C4-2B (cell line): Measurements from ENCODE around the gene SSH2.

Experiments used
- H3K27ac ChIP-seq: fragments of 450-650 bp; 2 replicates; pipeline ENCODE4 v1.5.1; 2017
- ZFX ChIP-seq: fragments of 450-650 bp; IDR thresholded peaks from 2 replicates; pipeline ENCODE4 v1.6.1; 2017
- TF ChIP-seq, protein P1 (sequence below): fragments of 450-650 bp; conservative IDR thresholded peaks from 2 replicates; pipeline ENCODE4 v1.5.1; 2017; ENCODE audit warnings: mild to moderate bottlenecking

Gene SSH2

GRCh38 chr17:29776026-29776425 lies 154.0 kb downstream of the SSH2 start:
- TF ChIP-seq ZFX, result no peak
- TF ChIP-seq, protein P1, sequence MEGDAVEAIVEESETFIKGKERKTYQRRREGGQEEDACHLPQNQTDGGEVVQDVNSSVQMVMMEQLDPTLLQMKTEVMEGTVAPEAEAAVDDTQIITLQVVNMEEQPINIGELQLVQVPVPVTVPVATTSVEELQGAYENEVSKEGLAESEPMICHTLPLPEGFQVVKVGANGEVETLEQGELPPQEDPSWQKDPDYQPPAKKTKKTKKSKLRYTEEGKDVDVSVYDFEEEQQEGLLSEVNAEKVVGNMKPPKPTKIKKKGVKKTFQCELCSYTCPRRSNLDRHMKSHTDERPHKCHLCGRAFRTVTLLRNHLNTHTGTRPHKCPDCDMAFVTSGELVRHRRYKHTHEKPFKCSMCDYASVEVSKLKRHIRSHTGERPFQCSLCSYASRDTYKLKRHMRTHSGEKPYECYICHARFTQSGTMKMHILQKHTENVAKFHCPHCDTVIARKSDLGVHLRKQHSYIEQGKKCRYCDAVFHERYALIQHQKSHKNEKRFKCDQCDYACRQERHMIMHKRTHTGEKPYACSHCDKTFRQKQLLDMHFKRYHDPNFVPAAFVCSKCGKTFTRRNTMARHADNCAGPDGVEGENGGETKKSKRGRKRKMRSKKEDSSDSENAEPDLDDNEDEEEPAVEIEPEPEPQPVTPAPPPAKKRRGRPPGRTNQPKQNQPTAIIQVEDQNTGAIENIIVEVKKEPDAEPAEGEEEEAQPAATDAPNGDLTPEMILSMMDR, result no peak
- no peak overlapping the region for H3K27ac ChIP-seq

GRCh38 chr17:29772981-29773380 lies 157.0 kb downstream of the SSH2 start:
- TF ChIP-seq ZFX, result no peak
- TF ChIP-seq, protein P1, result no peak
- H3K27ac ChIP-seq, result no peak overlapping the region

DNA sequence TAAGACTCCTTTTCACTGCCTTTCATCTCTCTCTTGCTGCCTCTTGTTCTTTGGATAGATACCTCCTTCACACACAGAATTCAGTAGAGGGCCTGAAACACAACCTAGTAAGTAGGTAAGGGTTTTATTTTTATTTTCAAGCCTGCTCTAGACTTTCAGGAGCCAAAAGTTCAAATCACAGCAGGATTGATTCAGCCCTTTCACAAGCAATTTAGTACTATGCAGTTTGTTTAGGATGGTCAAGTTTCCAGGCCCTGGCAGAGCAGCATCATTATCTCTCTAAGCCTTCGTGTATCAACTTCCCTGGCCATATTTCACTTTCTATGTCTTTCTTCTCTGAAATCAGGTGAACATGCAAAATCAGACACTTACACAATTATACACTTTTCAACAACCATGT lies 158.5 kb downstream of the SSH2 start:
- no peak overlapping the region for H3K27ac ChIP-seq
- TF ChIP-seq, protein P1, result 0 out of 2 replicates have a peak, but pooled peaks have one; percentile 5
- no peak for TF ChIP-seq ZFX

GRCh38 chr17:29769225-29769624 lies 160.8 kb downstream of the SSH2 start:
- TF ChIP-seq, protein P1, result no peak
- no peak for TF ChIP-seq ZFX

DNA sequence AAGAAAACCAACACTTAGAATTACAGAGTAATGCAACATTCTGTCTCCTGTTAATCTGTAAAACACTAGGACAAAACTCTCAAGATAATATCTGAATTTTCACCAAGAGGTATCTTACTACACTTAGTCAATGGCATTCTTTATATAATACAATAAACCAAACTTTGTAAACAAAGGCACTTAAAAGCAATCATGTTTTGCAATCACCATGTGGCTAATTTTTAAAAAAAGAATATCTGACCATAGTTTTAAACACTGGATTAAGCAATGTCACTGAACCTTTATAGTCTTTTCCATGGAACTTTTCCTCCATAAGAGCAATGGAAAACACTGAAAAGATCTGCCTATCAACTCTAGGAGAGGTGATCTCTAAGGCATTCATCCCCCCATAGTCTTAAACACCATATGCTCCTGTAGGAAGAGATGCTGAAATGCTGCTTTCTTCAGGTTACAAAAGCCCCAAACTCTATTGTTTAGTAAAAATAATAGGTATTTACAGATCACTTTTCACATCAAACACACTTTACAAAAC lies 163.2 kb downstream of the SSH2 start:
- TF ChIP-seq ZFX, result no peak
- TF ChIP-seq, protein P1, result no peak
- H3K27ac ChIP-seq, result no peak overlapping the region

More at GRCh38 chr17:29769225-29769624, 160.8 kb downstream of the SSH2 start:
- H3K27ac ChIP-seq, result no peak overlapping the region

- H3K27ac ChIP-seq, result no peak overlapping the region
- TF ChIP-seq, protein P1, result no peak
- no peak for TF ChIP-seq ZFX
These were observed 165.3 kb downstream of the SSH2 start for GRCh38 chr17:29764748-29765147.

GRCh38 chr17:29764217-29764616 lies 165.8 kb downstream of the SSH2 start:
- H3K27ac ChIP-seq, result no peak overlapping the region
- TF ChIP-seq ZFX, result no peak
- TF ChIP-seq, protein P1, result no peak
